Mesothelial cell of epicardium (in vitro differentiated cells): ENCODE measurements around the gene EVPL. TPM values are rescaled to one million over a fixed set of nuclear protein-coding genes. Genes with fewer than 3 reads are reported as not detected.
A peak's percentile ranks its signal among the peaks of the same experiment; 100 is the strongest.

Experiments used
- DNase-seq, 2 experiments: peaks; one replicate each; pipeline ENCODE4 v3.0.0; 2021; ENCODE audit warnings: low spot score in 2 of 2; ENCODE audit not compliant: unreplicated experiment in 2 of 2
- H3K27ac Mint-ChIP-seq: 2 replicates; pipeline ENCODE4 v1.8.0; 2021; ENCODE audit warnings: mixed read lengths
- H3K27me3 Mint-ChIP-seq: 2 replicates; pipeline ENCODE4 v1.8.0; 2021; ENCODE audit warnings: low read depth, mixed read lengths
- H3K36me3 Mint-ChIP-seq: 2 replicates; pipeline ENCODE4 v1.8.0; 2021; ENCODE audit warnings: mixed read lengths
- H3K4me1 Mint-ChIP-seq: 2 replicates; pipeline ENCODE4 v1.8.0; 2021; ENCODE audit warnings: mixed read lengths
- H3K4me3 Mint-ChIP-seq: 2 replicates; pipeline ENCODE4 v1.8.0; 2021; ENCODE audit warnings: mild to moderate bottlenecking, moderate library complexity, mixed read lengths
- H3K9me3 Mint-ChIP-seq: 2 replicates; pipeline ENCODE4 v1.8.0; 2021; ENCODE audit warnings: mixed read lengths
- CTCF ChIP-seq: fragments of 200-600 bp; sonication (generic); IDR thresholded peaks from one replicate; pipeline ENCODE4 v1.5.0; 2021; ENCODE audit warnings: antibody characterized with exemption; ENCODE audit not compliant: unreplicated experiment
- total RNA-seq: library from RNA; stranded (reverse); gene quantifications from 3 replicates; pipeline ENCODE4 v1.2.1, GENCODE V29; 2021

The EVPL gene
- total RNA-seq, 1 donor from 2014 or later: 0.25 TPM

GRCh38 chr17:76017481-76018339, 9.4 kb downstream of the EVPL start:
- Mint-ChIP-seq H3K36me3 (no peaks in the 10 kb centered on the region), H3K4me3 (no peak overlapping the region), H3K27ac (no peak overlapping the region), H3K4me1 (peaks cover 11% of the 10 kb centered on the region), H3K27me3 (peaks cover 5% of the 10 kb centered on the region), H3K9me3 (no peaks in the 10 kb centered on the region)
- no peak for TF ChIP-seq CTCF
- DNase-seq: no peak

- Mint-ChIP-seq H3K27me3 (peaks cover 5% of the 10 kb centered on the region), H3K36me3 (no peaks in the 10 kb centered on the region), H3K4me3 (no peak overlapping the region), H3K4me1 (peaks cover 11% of the 10 kb centered on the region), H3K27ac (no peak overlapping the region), H3K9me3 (no peaks in the 10 kb centered on the region)
- DNase-seq: no peak
- no peak for TF ChIP-seq CTCF
These were observed 12.2 kb downstream of the EVPL start for GRCh38 chr17:76014925-76015261.

GRCh38 chr17:76014100-76014924, 12.8 kb downstream of the EVPL start:
- Mint-ChIP-seq H3K27ac (peak overlapping the region; percentile 39), H3K36me3 (no peaks in the 10 kb centered on the region), H3K27me3 (peaks cover 5% of the 10 kb centered on the region), H3K4me1 (peaks cover 11% of the 10 kb centered on the region), H3K9me3 (no peaks in the 10 kb centered on the region), H3K4me3 (no peak overlapping the region)
- TF ChIP-seq CTCF: peak; percentile 99
- peak; percentile 69 to 80 for DNase-seq

GRCh38 chr17:76013377-76013932, 13.7 kb downstream of the EVPL start:
- H3K27ac Mint-ChIP-seq: no peak overlapping the region
- no peak for TF ChIP-seq CTCF

GRCh38 chr17:76011951-76012350, 15.2 kb downstream of the EVPL start:
- DNase-seq: no peak
- Mint-ChIP-seq H3K4me1 (peaks cover 11% of the 10 kb centered on the region), H3K27me3 (peaks cover 5% of the 10 kb centered on the region), H3K4me3 (no peak overlapping the region), H3K36me3 (no peaks in the 10 kb centered on the region), H3K9me3 (no peaks in the 10 kb centered on the region), H3K27ac (no peak overlapping the region)
- TF ChIP-seq CTCF: no peak

More at GRCh38 chr17:76013377-76013932, 13.7 kb downstream of the EVPL start:
- no peak overlapping the region for H3K4me3 Mint-ChIP-seq
- H3K36me3 Mint-ChIP-seq: no peaks in the 10 kb centered on the region
- no peak for DNase-seq
- no peaks in the 10 kb centered on the region for H3K9me3 Mint-ChIP-seq
- peaks cover 5% of the 10 kb centered on the region for H3K27me3 Mint-ChIP-seq
- H3K4me1 Mint-ChIP-seq: peaks cover 11% of the 10 kb centered on the region
